ENCODE data around the gene CCDC85B.

Gene CCDC85B

DNA sequence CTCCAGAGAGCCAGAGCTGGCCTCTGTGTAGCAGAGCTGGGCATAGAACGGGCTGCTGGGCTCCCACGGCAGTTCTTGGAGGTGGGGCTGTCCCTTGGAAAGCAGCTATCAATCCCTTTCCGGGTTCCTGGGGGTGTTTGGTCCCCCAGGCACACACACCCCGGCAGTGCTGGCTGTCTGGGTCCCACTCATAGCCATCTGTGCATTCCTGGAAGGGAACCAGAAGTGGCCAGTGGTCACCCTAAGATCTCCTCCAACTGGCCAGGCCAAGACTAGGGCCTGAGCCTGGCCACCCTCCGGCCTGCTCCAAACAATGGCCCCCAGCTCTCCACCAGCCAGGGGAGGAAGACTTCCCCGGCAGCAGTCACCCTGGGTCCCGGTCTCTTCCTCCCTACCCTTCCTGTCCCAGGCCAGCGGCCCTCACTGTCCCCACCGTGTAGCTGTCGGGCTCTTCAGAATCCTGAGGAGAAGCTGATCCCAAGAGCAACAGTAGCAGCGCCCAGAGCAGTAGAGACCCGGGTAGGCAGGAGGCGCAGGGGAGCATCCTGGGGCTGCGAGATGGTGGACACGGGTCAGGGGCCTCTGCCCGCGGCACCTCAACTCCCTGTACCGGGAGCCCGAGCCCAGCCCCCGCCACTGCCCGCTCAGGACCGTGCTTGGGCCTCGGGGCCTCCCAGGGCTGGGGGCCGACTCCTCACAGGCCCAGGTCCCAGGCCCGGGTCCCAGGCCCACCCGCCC, 18.5 kb upstream of the CCDC85B start:
- no peak for DNase-seq (ENCODE audit: extremely low read depth, low read depth)
- TF ChIP-seq, protein P1, sequence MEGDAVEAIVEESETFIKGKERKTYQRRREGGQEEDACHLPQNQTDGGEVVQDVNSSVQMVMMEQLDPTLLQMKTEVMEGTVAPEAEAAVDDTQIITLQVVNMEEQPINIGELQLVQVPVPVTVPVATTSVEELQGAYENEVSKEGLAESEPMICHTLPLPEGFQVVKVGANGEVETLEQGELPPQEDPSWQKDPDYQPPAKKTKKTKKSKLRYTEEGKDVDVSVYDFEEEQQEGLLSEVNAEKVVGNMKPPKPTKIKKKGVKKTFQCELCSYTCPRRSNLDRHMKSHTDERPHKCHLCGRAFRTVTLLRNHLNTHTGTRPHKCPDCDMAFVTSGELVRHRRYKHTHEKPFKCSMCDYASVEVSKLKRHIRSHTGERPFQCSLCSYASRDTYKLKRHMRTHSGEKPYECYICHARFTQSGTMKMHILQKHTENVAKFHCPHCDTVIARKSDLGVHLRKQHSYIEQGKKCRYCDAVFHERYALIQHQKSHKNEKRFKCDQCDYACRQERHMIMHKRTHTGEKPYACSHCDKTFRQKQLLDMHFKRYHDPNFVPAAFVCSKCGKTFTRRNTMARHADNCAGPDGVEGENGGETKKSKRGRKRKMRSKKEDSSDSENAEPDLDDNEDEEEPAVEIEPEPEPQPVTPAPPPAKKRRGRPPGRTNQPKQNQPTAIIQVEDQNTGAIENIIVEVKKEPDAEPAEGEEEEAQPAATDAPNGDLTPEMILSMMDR (IDR thresholded peaks at IDR 0.05; ENCODE audit: low read depth, low read length) = peak; percentile 26

DNA sequence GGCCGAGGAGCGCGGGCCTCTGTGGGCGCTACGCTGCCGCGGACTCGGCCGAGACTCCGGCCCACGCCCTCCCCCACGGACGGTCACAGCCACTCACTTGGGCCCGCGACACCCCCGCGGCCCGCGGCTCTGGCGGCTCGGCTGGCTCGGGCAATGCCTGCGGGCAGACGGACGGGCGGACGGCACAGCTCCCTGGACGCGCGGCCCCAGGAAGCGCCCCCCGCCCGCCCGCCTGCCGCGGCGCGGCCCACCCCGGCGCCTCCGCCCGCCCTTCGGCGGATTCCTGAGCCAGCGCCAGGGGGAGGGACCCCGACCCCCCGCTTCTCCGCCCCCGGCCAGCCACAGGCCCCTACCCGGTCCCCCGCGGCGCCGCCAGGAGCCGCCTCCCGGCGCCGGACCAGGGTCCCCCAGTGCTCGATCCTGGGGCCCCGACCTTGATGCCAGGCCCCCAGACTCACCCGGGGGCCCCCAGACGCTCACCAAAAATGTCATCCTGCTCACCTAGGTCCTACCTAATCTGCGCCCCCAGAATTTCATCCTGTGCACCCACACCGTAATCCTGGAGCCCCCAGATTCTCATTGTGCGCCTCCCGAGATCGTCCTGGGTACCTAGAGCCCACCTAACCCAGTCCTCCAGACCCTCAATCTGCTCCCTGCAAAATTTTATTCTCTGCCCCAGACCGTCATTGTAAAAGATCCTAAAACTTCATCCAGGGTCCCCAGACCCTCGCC, 17.7 kb upstream of the CCDC85B start, which contains the start of gene EFEMP2:
EFEMP2 (minus strand) TSS at position 215 of the 732 bp plus-strand sequence. CDS start 446 bp downstream, outside the sequence.
- no peak for DNase-seq (ENCODE audit: extremely low read depth, low read depth)
- TF ChIP-seq, protein P1 (IDR thresholded peaks at IDR 0.05; ENCODE audit: low read depth, low read length) = no peak

DNA sequence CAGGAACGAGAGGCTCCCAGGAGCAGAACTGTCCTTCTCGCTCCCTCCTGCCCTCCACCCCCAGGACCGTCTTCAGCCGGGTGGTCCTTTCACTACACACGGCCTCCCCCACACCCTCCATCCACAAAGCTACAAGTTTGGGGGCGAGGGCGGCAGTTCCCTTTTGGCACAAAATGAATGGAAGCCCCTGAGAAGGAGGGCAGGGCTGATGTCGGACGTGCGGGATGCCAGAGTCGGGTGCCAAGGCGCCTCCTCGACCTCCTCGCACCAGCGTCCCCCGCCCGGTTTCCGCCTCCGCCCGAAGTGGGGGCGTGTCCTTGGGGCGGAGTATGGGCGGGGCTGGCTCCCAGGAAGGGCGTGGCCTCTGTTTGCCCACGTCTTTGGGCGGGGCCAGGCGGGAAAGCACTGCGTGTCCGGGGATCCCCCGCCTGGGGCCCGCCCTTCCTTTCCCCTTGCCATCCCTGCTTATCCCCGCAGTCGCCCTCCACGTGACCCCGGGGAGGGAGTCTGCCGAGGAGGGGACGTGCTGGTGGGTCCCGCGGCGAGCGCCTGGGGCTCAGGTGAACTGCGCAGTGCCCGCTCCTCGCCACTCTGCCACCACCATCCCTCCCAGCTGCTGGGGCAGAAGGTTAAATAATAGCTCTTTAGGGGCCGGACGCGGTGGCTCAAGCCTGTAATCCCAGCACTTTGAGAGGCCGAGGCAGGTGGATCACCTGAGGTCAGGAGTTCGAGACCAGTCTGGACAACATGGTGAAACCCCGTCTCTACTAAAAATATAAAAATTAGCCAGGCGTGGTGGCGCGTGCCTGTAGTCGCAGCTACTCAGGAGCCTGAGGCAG, 16.9 kb upstream of the CCDC85B start:
- TF ChIP-seq, protein P1 (IDR thresholded peaks at IDR 0.05; ENCODE audit: low read depth, low read length) = no peak
- peak; percentile 83 for DNase-seq (ENCODE audit: extremely low read depth, low read depth)

DNA sequence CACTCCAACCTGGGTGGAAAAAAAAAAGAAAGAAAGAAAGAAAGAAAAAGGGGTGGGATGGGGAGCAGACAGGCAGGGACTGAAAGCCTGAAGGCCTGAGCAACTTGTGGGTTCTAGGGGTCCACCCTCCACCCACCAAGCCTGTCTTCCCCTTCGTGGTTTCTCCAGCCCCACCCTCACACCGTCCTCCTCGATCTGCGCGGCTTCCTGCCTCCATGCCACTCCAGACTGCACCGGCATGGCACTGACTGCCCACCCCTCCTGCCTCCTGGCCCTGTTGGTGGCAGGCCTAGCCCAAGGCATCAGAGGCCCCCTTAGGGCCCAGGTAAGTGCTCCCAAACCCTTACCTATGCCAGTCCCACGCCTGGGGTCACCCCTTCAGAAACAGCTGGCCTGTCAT, 10.9 kb upstream of the CCDC85B start, which contains the start of gene CTSW:
CTSW (plus strand) TSS at position 221 of the 400 bp plus-strand sequence; CDS start at position 239, 18 bp downstream.
- TF ChIP-seq, protein P1 (IDR thresholded peaks at IDR 0.05; ENCODE audit: low read depth, low read length) = no peak
- no peak for DNase-seq (ENCODE audit: extremely low read depth, low read depth)

DNA sequence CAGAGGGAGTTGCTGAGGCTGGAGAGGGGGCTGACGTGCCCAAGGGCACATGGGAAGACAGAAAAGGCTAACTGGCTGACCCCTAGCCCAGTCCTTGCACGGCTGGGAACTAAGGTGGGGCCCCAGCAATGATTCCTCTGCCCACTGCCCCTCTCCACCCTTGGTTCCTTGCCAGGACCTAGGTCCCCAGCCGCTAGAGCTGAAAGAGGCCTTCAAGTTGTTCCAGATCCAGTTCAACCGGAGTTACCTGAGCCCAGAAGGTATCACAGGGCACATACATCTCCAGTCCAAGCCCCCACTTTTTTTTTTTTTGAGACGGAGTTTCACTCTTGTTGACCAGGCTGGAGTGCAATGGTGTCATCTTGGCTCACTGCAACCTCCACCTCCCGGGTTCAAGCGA, 10.4 kb upstream of the CCDC85B start:
- no peak for DNase-seq (ENCODE audit: extremely low read depth, low read depth)
- TF ChIP-seq, protein P1 (IDR thresholded peaks at IDR 0.05; ENCODE audit: low read depth, low read length) = no peak

DNA sequence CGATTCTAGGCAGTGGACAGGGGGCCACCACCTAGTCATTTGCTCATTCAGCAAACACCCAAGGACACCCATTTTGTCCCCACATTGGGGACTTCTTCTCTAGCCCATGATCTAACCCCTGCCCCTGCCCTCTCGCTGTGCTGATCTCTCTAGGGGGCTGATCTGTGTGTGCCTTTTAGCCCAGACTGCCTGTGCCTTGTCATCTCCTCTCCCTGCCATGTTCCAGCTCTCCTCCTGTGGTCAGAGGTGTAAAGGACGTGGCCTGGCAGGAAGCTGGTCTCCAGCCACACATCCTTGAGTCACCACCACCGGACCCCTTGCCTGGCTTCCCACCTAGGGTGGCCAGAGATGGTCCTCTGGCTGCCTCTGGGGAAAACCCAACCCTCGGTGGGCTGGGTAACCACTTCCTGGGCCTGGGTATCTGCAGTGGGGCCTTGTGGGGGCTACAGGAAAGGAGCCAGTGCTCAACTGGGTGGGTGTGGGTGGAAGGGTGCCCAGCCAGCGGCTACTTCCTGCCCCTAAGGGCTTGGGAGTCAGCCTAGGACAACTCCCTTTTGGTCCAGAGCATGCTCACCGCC, 9.5 kb upstream of the CCDC85B start:
- no peak for DNase-seq (ENCODE audit: extremely low read depth, low read depth)

More for the DNA sequence above, 9.5 kb upstream of the CCDC85B start:
- TF ChIP-seq, protein P1 (IDR thresholded peaks at IDR 0.05; ENCODE audit: low read depth, low read length) = no peak
